Esophagus muscularis mucosa (tissue), 4 donors: Measurements from ENCODE around the gene C1orf167. TPM values are rescaled to one million over a fixed set of nuclear protein-coding genes. Genes with fewer than 3 reads are reported as not detected.

Source experiments
- DNase-seq: peaks from one replicate; pipeline ENCODE4 v3.0.0-alpha.2; 2017; ENCODE audit errors: extremely low spot score
- H3K27ac ChIP-seq, 4 donors: fragments of 200-600 bp; sonication (generic); replicated peaks in 1 of 4; 1 replicate in 3 of 4; 2 replicates in 1 of 4; pipeline ENCODE4 v1.5.1; 2016 to 2019; ENCODE audit warnings: mild to moderate bottlenecking in 1 of 4
- H3K27me3 ChIP-seq, 4 donors: fragments of 200-600 bp; sonication (generic); one replicate each; pipeline versions ENCODE4 v1.5.1 to v1.6.0; 2016 to 2019
- H3K36me3 ChIP-seq, 4 donors: fragments of 200-600 bp; sonication (generic); one replicate each; pipeline ENCODE4 v1.5.1; 2016 to 2019
- H3K4me1 ChIP-seq, 4 donors: fragments of 200-600 bp; sonication (generic); one replicate each; pipeline ENCODE4 v1.5.1; 2016 to 2019
- H3K4me3 ChIP-seq, 4 donors: fragments of 200-600 bp; sonication (generic); 1 replicate in 2 of 4; 2 replicates in 2 of 4; pipeline ENCODE4 v1.5.1; 2016 to 2019; ENCODE audit warnings: mild to moderate bottlenecking in 4 of 4, moderate library complexity in 1 of 4
- H3K9me3 ChIP-seq, 4 donors: fragments of 200-600 bp; sonication (generic); 1 replicate in 3 of 4; 2 replicates in 1 of 4; pipeline ENCODE4 v1.5.1; 2016 to 2019
- EP300 ChIP-seq: sonication (generic); formaldehyde crosslinking; IDR thresholded peaks from one replicate; pipeline ENCODE4 v1.6.1; 2017; ENCODE audit warnings: antibody characterized with exemption
- POLR2A ChIP-seq: fragments of 450-650 bp; IDR thresholded peaks from one replicate; pipeline ENCODE4 v1.6.1; 2017; ENCODE audit warnings: antibody characterized with exemption, moderate library complexity, mild to moderate bottlenecking, low read depth
- POLR2AphosphoS5 ChIP-seq, 2 donors: sonication (generic); formaldehyde crosslinking; IDR thresholded peaks; one replicate each; pipeline ENCODE4 v1.6.1; 2017; ENCODE audit warnings: antibody characterized with exemption in 2 of 2
- WGBS: methylation state at CpG from one replicate; pipeline ENCODE4 v1.1.5; 2018; 5-methylcytosine and 5-hydroxymethylcytosine counted together
- intact Hi-C: fragments of 100-400 bp; cut with DNase I; formaldehyde crosslinking; loops from one replicate; pipeline ENCODE4 v1.15.1; 2023
- total RNA-seq, 4 donors: library from RNA; depleted of rRNA; stranded (reverse); fragments of >200 nt; gene quantifications; one replicate each; pipeline versions ENCODE4 v1.1.0 to v1.2.1, GENCODE V29; 2016
- TF ChIP-seq, protein P1 (sequence below), 3 experiments: fragments of 200-600 bp in 2 of 3; fragments of 450-650 bp in 1 of 3; sonication (generic) in 2 of 3; IDR thresholded peaks; one replicate each; pipeline ENCODE4 v1.5.1; 2017 to 2019; ENCODE audit warnings: antibody characterized with exemption in 3 of 3, mild to moderate bottlenecking in 2 of 3, moderate library complexity in 1 of 3

C1orf167 gene
- total RNA-seq, 4 donors from 2014 or later = 2.3 to 4.3 TPM; not detected in 2

- H3K36me3 ChIP-seq = peaks cover 18 to 70% (median 47%) of the 10 kb centered on the region in 4 donors
- intact Hi-C loops = no loop called here
- H3K4me3 ChIP-seq = no peak overlapping the region
- no peak overlapping the region for H3K27ac ChIP-seq
- no peak for DNase-seq
- no peaks in the 10 kb centered on the region for H3K27me3 ChIP-seq
- 72% methylated on average over 5 of the region's 6 CpGs for WGBS
- peaks cover 0 to 21% (median 12%) of the 10 kb centered on the region in 4 donors for H3K4me1 ChIP-seq
- no peaks in the 10 kb centered on the region for H3K9me3 ChIP-seq
- TF ChIP-seq EP300 = no peak
- TF ChIP-seq POLR2A = no peak
- no peak for TF ChIP-seq POLR2AphosphoS5 (IDR thresholded peaks at IDR 0.05)
- TF ChIP-seq, protein P1, sequence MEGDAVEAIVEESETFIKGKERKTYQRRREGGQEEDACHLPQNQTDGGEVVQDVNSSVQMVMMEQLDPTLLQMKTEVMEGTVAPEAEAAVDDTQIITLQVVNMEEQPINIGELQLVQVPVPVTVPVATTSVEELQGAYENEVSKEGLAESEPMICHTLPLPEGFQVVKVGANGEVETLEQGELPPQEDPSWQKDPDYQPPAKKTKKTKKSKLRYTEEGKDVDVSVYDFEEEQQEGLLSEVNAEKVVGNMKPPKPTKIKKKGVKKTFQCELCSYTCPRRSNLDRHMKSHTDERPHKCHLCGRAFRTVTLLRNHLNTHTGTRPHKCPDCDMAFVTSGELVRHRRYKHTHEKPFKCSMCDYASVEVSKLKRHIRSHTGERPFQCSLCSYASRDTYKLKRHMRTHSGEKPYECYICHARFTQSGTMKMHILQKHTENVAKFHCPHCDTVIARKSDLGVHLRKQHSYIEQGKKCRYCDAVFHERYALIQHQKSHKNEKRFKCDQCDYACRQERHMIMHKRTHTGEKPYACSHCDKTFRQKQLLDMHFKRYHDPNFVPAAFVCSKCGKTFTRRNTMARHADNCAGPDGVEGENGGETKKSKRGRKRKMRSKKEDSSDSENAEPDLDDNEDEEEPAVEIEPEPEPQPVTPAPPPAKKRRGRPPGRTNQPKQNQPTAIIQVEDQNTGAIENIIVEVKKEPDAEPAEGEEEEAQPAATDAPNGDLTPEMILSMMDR (IDR thresholded peaks at IDR 0.05) = no peak
Observed at GRCh38 chr1:11746092-11746491, 15.9 kb upstream of the C1orf167 start.

DNA sequence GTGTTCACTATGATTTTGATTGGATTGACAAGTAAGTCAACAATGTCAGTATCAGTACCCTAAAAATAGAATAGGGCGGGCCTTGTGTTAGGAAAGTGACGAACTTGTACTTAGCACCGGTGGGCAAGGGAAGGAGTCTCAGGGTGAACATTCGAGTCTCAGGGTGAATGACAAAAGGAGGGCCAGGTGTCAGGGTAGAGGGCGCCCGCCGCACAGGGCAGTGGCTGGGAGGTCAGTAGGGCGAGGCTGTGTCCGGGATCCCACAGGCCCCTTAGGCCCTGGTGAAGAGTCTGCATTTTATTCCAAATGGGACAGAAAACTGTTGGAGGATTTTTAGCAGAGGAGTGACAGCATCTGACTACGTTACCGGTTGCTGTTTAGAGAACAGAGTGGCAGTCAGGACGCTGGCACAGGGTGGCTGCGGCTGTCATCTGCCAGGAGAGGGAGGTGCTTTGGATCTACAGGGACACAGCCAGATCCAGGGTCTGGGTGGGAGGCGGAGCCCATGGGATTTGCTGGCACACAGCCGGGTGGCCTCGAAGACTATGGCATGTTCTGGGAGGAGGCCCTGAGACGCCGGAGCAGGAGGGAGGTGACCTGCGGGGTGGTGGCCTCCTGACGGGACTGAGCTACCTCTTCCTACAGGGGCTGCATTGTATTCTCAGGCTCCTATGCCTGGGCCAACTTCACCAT lies 15.1 kb upstream of the C1orf167 start:
- no peak overlapping the region for H3K27ac ChIP-seq
- no peak overlapping the region for H3K4me3 ChIP-seq
- intact Hi-C loops = no loop called here
- no peak for DNase-seq
- H3K9me3 ChIP-seq = no peaks in the 10 kb centered on the region
- WGBS = 81% methylated on average over 20 of the region's 20 CpGs
- peaks cover 0 to 18% (median 7%) of the 10 kb centered on the region in 4 donors for H3K4me1 ChIP-seq
- TF ChIP-seq, protein P1 (IDR thresholded peaks at IDR 0.05) = no peak
- no peak for TF ChIP-seq EP300
- TF ChIP-seq POLR2A = no peak
- TF ChIP-seq POLR2AphosphoS5 (IDR thresholded peaks at IDR 0.05) = no peak
- H3K27me3 ChIP-seq = no peaks in the 10 kb centered on the region
- peaks cover 18 to 72% (median 48%) of the 10 kb centered on the region in 4 donors for H3K36me3 ChIP-seq

DNA sequence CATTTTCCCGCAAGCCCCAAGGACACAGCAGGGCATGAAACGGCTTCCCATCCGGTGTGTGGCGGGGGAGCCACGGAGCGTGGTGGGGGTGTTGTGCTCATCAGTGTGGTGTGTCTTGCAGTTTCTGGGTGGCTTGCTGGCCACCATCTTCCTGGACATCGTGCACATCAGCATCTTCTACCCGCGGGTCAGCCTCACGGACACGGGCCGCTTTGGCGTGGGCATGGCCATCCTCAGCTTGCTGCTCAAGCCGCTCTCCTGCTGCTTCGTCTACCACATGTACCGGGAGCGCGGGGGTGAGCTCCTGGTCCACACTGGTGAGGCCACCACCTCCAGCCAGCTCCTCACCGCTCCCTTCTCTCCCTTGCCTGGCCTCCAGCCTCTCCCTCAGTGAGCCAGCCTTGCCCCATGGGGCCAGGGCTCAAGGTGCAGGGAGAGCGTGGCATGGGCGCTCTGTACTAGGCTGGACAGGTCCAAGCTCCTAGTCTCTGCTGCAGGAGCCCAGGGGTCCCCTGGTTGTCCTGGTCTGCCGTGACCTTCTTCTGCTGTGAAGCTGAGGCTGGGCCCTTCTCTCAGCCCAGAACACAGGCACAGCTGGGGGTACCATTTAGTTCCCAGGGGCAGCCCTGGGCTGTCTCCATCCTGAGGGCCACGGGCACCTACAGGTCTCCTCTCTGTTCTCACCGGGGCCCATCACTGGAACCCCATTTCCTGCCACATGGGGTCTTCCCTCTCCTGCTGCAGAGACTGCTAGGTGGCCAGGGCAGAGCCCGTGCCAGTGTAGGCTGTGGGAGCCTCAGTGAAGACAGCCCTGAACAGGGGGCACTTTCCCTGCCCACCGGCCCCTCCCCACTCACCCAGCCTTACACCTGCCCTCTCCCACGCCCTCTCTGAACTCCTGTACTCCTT lies 13.4 kb upstream of the C1orf167 start:
- Histone ChIP-seq H3K27me3 (no peaks in the 10 kb centered on the region), H3K4me1 (peaks cover 0 to 7% (median 0%) of the 10 kb centered on the region in 4 donors), H3K4me3 (no peak overlapping the region), H3K9me3 (no peaks in the 10 kb centered on the region), H3K27ac (no peak overlapping the region), H3K36me3 (peaks cover 18 to 72% (median 48%) of the 10 kb centered on the region in 4 donors)
- intact Hi-C loops = no loop called here
- WGBS = 95% methylated on average over 19 of the region's 27 CpGs
- no peak for DNase-seq
- TF ChIP-seq, protein P1 (IDR thresholded peaks at IDR 0.05) = no peak
- TF ChIP-seq POLR2AphosphoS5 (IDR thresholded peaks at IDR 0.05) (no peak), POLR2A (no peak), EP300 (no peak)

GRCh38 chr1:11749203-11749689 lies 12.7 kb upstream of the C1orf167 start:
- H3K4me3 ChIP-seq = no peak overlapping the region
- peaks cover 0 to 3% (median 0%) of the 10 kb centered on the region in 4 donors for H3K27me3 ChIP-seq
- no peak for DNase-seq
- no peak for TF ChIP-seq EP300
- TF ChIP-seq, protein P1 (IDR thresholded peaks at IDR 0.05) = peak; percentile 35 to 62 (median 46)
- TF ChIP-seq POLR2AphosphoS5 (IDR thresholded peaks at IDR 0.05) = peak in 1 of 2 donors; percentile 18
- no peak for TF ChIP-seq POLR2A
- intact Hi-C loops = no loop called here
- H3K27ac ChIP-seq = no peak overlapping the region
- WGBS = 26% methylated on average over 2 of the region's 9 CpGs
- H3K36me3 ChIP-seq = peaks cover 18 to 70% (median 48%) of the 10 kb centered on the region in 4 donors
- H3K4me1 ChIP-seq = peaks cover 0 to 7% (median 0%) of the 10 kb centered on the region in 4 donors
- no peaks in the 10 kb centered on the region for H3K9me3 ChIP-seq
